ENCODE measurements around the gene OXSR1. TPM values are rescaled to one million over a fixed set of nuclear protein-coding genes. Genes with fewer than 3 reads are reported as not detected.
A peak's percentile ranks its signal among the peaks of the same experiment; 100 is the strongest.

The OXSR1 gene
- total RNA-seq, 1 donor from 2014 or later: 12.1 TPM

DNA sequence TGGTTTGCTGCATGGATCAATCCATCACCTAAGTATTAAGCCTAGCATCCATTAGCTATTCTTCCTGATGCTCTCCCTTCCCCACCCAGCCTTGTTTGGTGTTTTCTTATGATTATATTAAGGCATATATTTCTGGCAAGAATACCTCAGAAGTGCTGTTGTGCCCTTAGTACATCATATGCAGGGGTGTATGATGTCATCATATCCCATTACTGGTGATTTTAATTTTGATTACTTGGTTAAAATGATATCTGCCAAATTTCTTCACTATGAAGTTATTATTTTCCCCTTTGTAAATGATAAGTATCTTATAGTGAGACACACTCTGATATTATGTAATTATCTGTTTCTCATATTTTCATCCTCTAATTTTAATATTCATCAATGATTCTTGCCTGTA is 132.2 kb downstream of the OXSR1 start:
- DNase-seq (ENCODE audit: low spot score): no peak
- ATAC-seq: no peak

DNA sequence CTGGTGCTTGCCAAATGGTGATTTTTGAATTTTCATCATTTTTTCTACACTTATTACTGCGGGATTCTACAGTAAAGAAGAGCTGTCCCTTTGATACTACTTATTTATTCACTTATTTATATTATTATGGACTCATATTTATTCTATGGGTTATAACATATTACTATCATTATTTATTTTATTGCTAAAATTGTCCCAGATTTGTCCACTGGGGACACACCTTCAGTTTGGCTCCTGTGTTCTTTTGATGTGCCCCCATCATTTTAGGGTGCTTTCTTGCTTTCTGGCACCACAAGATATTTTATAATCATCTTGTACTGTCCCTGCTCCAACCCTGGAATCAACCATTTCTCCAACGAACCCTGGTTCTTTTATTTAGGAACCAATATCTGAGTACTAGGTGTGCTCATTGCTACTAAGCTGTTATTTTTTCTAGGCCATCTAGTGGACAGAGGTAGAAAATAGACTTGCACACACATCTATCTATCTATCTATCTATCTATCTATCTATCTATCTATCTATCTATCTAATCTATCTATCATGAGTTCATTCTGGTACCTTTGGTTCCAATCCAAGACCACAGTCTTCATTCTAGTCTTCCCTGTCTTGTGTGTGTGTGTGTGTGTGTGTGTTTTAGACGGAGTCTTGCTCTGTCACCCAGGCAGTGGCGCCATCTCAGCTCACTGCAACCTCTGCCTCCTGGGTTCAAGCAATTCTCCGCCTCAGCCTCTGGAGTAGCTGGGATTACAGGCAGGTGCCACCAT is 132.8 kb downstream of the OXSR1 start:
- peak; percentile 86 for ATAC-seq
- no peak for DNase-seq (ENCODE audit: low spot score)

Other genes with a start within 250 kb of the OXSR1 start
- gene VILL, start 174.8 kb upstream of the OXSR1 start, total RNA-seq: 0.48 TPM
- 11.3 TPM for gene PLCD1, start 135.9 kb upstream of the OXSR1 start, total RNA-seq
- 0.05 TPM for gene DLEC1, start 126.3 kb upstream of the OXSR1 start, total RNA-seq
- gene ACAA1, start 28.4 kb upstream of the OXSR1 start, total RNA-seq: 479 TPM
- gene MYD88, start 26.9 kb upstream of the OXSR1 start, total RNA-seq: 37.5 TPM
- 0.50 TPM for gene SLC22A13, start 100.3 kb downstream of the OXSR1 start, total RNA-seq
- gene SLC22A14, start 116.8 kb downstream of the OXSR1 start, total RNA-seq: not detected
- 45.8 TPM for gene XYLB, start 181.2 kb downstream of the OXSR1 start, total RNA-seq